ENCODE measurements around the gene AKR1B1.
A peak's percentile ranks its signal among the peaks of the same experiment; 100 is the strongest.

The AKR1B1 gene

GRCh38 chr7:134440067-134440466 lies 18.8 kb downstream of the AKR1B1 start:
- Histone ChIP-seq H3K4me3 (ENCODE audit: low read depth, low read length) (no peak overlapping the region), H3K36me3 (replicated peaks) (peaks cover 20% of the 10 kb centered on the region), H3K27ac (no peak overlapping the region), H3K27me3 (replicated peaks) (no peaks in the 10 kb centered on the region)
- DNase-seq = no peak
- in situ Hi-C loops (cut with HindIII; ENCODE audit: low pct_ligation_motif_present, low sequenced_read_pairs) = no loop called here
- TF ChIP-seq CTCF (IDR thresholded peaks at IDR 0.05; ENCODE audit: low read depth, low read length, missing control alignments) = no peak

GRCh38 chr7:134438946-134439345 lies 20.0 kb downstream of the AKR1B1 start:
- DNase-seq = no peak
- in situ Hi-C loops (cut with HindIII; ENCODE audit: low pct_ligation_motif_present, low sequenced_read_pairs) = no loop called here
- Histone ChIP-seq H3K27ac (no peak overlapping the region), H3K4me3 (ENCODE audit: low read depth, low read length) (no peak overlapping the region), H3K27me3 (replicated peaks) (no peaks in the 10 kb centered on the region), H3K36me3 (replicated peaks) (peaks cover 9% of the 10 kb centered on the region)
- TF ChIP-seq CTCF (IDR thresholded peaks at IDR 0.05; ENCODE audit: low read depth, low read length, missing control alignments) = no peak

GRCh38 chr7:134435161-134435920 lies 23.6 kb downstream of the AKR1B1 start:
- in situ Hi-C loops (cut with HindIII; ENCODE audit: low pct_ligation_motif_present, low sequenced_read_pairs) = no loop called here
- TF ChIP-seq CTCF (IDR thresholded peaks at IDR 0.05; ENCODE audit: low read depth, low read length, missing control alignments) = no peak
- H3K36me3 ChIP-seq (replicated peaks) = no peaks in the 10 kb centered on the region
- H3K27ac ChIP-seq = peak overlapping the region; percentile 18
- no peak overlapping the region for H3K4me3 ChIP-seq (ENCODE audit: low read depth, low read length)
- peak; percentile 46 for DNase-seq
- H3K27me3 ChIP-seq (replicated peaks) = no peaks in the 10 kb centered on the region

GRCh38 chr7:134434701-134435100 lies 24.2 kb downstream of the AKR1B1 start:
- no peak overlapping the region for H3K27ac ChIP-seq

GRCh38 chr7:134433430-134433829 lies 25.5 kb downstream of the AKR1B1 start:
- no peak overlapping the region for H3K4me3 ChIP-seq (ENCODE audit: low read depth, low read length)
- H3K36me3 ChIP-seq (replicated peaks) = no peaks in the 10 kb centered on the region
- H3K27me3 ChIP-seq (replicated peaks) = no peaks in the 10 kb centered on the region
- H3K27ac ChIP-seq = no peak overlapping the region
- no peak for TF ChIP-seq CTCF (IDR thresholded peaks at IDR 0.05; ENCODE audit: low read depth, low read length, missing control alignments)
- in situ Hi-C loops (cut with HindIII; ENCODE audit: low pct_ligation_motif_present, low sequenced_read_pairs) = loop anchor here (5.0 kb wide), 1 partner anchor 79 kb away; no protein-coding TSS in a partner anchor
- no peak for DNase-seq

More at GRCh38 chr7:134434701-134435100, 24.2 kb downstream of the AKR1B1 start:
- Histone ChIP-seq H3K4me3 (ENCODE audit: low read depth, low read length) (no peak overlapping the region), H3K36me3 (replicated peaks) (no peaks in the 10 kb centered on the region), H3K27me3 (replicated peaks) (no peaks in the 10 kb centered on the region)
- no peak for DNase-seq
- in situ Hi-C loops (cut with HindIII; ENCODE audit: low pct_ligation_motif_present, low sequenced_read_pairs) = loop anchor here (5.0 kb wide), 1 partner anchor 78 kb away; no protein-coding TSS in a partner anchor
- TF ChIP-seq CTCF (IDR thresholded peaks at IDR 0.05; ENCODE audit: low read depth, low read length, missing control alignments) = no peak

All from brain microvascular endothelial cell (primary cell).